NCI-H1105 (cell line): ENCODE data around the gene CHPF.

Source experiments
- DNase-seq: peaks from one replicate; lab custom pipeline; 2025; lab: John Stamatoyannopoulos, UW

The CHPF gene

GRCh38 chr2:219551441-219552381 lies 8.1 kb upstream of the CHPF start:
- DNase-seq: no peak

- DNase-seq: no peak
Observed at GRCh38 chr2:219549619-219550018, 6.0 kb upstream of the CHPF start.

GRCh38 chr2:219548990-219549389 lies 5.4 kb upstream of the CHPF start:
- DNase-seq: no peak

GRCh38 chr2:219547621-219548020 lies 4.0 kb upstream of the CHPF start:
- DNase-seq: no peak

- no peak for DNase-seq
Observed at GRCh38 chr2:219545943-219546352, 2.3 kb upstream of the CHPF start.

- no peak for DNase-seq
Observed at GRCh38 chr2:219545295-219545942, 1.8 kb upstream of the CHPF start.

- no peak for DNase-seq
Observed at GRCh38 chr2:219544567-219544966, 958 bp upstream of the CHPF start.

GRCh38 chr2:219542931-219543595 lies 546 bp downstream of the CHPF start:
- no peak for DNase-seq

GRCh38 chr2:219541611-219542180 lies 1.9 kb downstream of the CHPF start:
- peak; percentile 68 for DNase-seq

- no peak for DNase-seq
Observed at GRCh38 chr2:219540784-219541504, 2.7 kb downstream of the CHPF start.

- no peak for DNase-seq
Observed at GRCh38 chr2:219539926-219540678, 3.5 kb downstream of the CHPF start.

- DNase-seq: no peak
Observed at GRCh38 chr2:219538956-219539788, 4.4 kb downstream of the CHPF start.

GRCh38 chr2:219538504-219538951 lies 5.1 kb downstream of the CHPF start:
- no peak for DNase-seq

GRCh38 chr2:219537657-219538488 lies 5.7 kb downstream of the CHPF start:
- DNase-seq: no peak

- no peak for DNase-seq
Observed at GRCh38 chr2:219536967-219537366, 6.6 kb downstream of the CHPF start.

- no peak for DNase-seq
Observed at GRCh38 chr2:219536425-219536824, 7.2 kb downstream of the CHPF start.

- no peak for DNase-seq
Observed at GRCh38 chr2:219533930-219534661, 9.5 kb downstream of the CHPF start.

GRCh38 chr2:219532378-219532649 lies 11.3 kb downstream of the CHPF start:
- no peak for DNase-seq
